CMK (cell line): ENCODE measurements around the gene CEP95.

Source experiments
- DNase-seq: peaks from one replicate; pipeline ENCODE4 v3.0.0-alpha.2; 2010; ENCODE audit warnings: low read depth

The CEP95 gene

GRCh38 chr17:64515829-64516228, 9.1 kb downstream of the CEP95 start:
- no peak for DNase-seq

GRCh38 chr17:64519601-64520000, 12.8 kb downstream of the CEP95 start:
- no peak for DNase-seq

- DNase-seq, result no peak
These were observed 13.6 kb downstream of the CEP95 start for GRCh38 chr17:64520359-64520758.

GRCh38 chr17:64527914-64528313, 21.1 kb downstream of the CEP95 start:
- DNase-seq, result no peak

GRCh38 chr17:64529221-64529620, 22.4 kb downstream of the CEP95 start:
- DNase-seq, result no peak

GRCh38 chr17:64531955-64532371, 25.2 kb downstream of the CEP95 start:
- no peak for DNase-seq

- DNase-seq, result no peak
These were observed 25.6 kb downstream of the CEP95 start for GRCh38 chr17:64532409-64532808.

- DNase-seq, result no peak
These were observed 27.0 kb downstream of the CEP95 start for GRCh38 chr17:64533784-64534183.

GRCh38 chr17:64534187-64534586, 27.4 kb downstream of the CEP95 start:
- no peak for DNase-seq

- DNase-seq, result no peak
These were observed 28.6 kb downstream of the CEP95 start for GRCh38 chr17:64535357-64535756.

- DNase-seq, result no peak
These were observed 30.1 kb downstream of the CEP95 start for GRCh38 chr17:64536913-64537312.

GRCh38 chr17:64537488-64537887, 30.7 kb downstream of the CEP95 start:
- DNase-seq, result peak; percentile 47

- no peak for DNase-seq
These were observed 31.8 kb downstream of the CEP95 start for GRCh38 chr17:64538508-64539130.

- no peak for DNase-seq
These were observed 33.5 kb downstream of the CEP95 start for GRCh38 chr17:64540118-64540776.

GRCh38 chr17:64544742-64545141, 38.0 kb downstream of the CEP95 start:
- no peak for DNase-seq

- DNase-seq, result no peak
These were observed 39.9 kb downstream of the CEP95 start for GRCh38 chr17:64546716-64547115.

GRCh38 chr17:64547319-64547718, 40.5 kb downstream of the CEP95 start:
- no peak for DNase-seq

- DNase-seq, result no peak
These were observed 44.7 kb downstream of the CEP95 start for GRCh38 chr17:64551461-64551860.

GRCh38 chr17:64554028-64554637, 47.4 kb downstream of the CEP95 start:
- no peak for DNase-seq

GRCh38 chr17:64555281-64555680, 48.5 kb downstream of the CEP95 start:
- DNase-seq, result no peak

GRCh38 chr17:64564098-64564497, 57.3 kb downstream of the CEP95 start:
- DNase-seq, result no peak

GRCh38 chr17:64565563-64565962, 58.8 kb downstream of the CEP95 start:
- no peak for DNase-seq

- no peak for DNase-seq
These were observed 65.0 kb downstream of the CEP95 start for GRCh38 chr17:64571746-64572145.
